WTC11 (cell line): Measurements from ENCODE around the gene C6orf141. TPM values are rescaled to one million over a fixed set of nuclear protein-coding genes. Genes with fewer than 3 reads are reported as not detected.

Experiments
- ATAC-seq: fragments of 200-7000 bp; cut with Tn5 transposase; 2 replicates; pipeline ENCODE4 v1.10.0; 2021; ENCODE audit warnings: mild to moderate bottlenecking, moderate library complexity
- CTCF ChIA-PET: fragments of 300-600 bp; sonication (Branson Sonifier 250); formaldehyde crosslinking; loops from one replicate; lab custom pipeline; 2021; ENCODE audit warnings: antibody characterized with exemption; lab: Charles Lee
- POLR2A ChIA-PET: fragments of 350-600 bp; sonication (Branson Sonifier 250); formaldehyde crosslinking; loops from one replicate; lab custom pipeline; 2021; ENCODE audit warnings: antibody characterized with exemption; lab: Charles Lee
- DNase-seq: peaks from one replicate; pipeline ENCODE4 v3.0.0; 2021; ENCODE audit warnings: low spot score
- H3K27ac Mint-ChIP-seq: 2 replicates; pipeline ENCODE4 v1.8.0; 2021; ENCODE audit warnings: mixed read lengths
- H3K27me3 Mint-ChIP-seq: 2 replicates; pipeline ENCODE4 v1.8.0; 2021; ENCODE audit warnings: low read depth, mild to moderate bottlenecking, moderate library complexity, mixed read lengths
- H3K36me3 Mint-ChIP-seq: 2 replicates; pipeline ENCODE4 v1.8.0; 2021; ENCODE audit warnings: mixed read lengths
- H3K4me1 Mint-ChIP-seq: 2 replicates; pipeline ENCODE4 v1.8.0; 2022; ENCODE audit warnings: mixed read lengths
- H3K4me3 Mint-ChIP-seq: 2 replicates; pipeline ENCODE4 v1.8.0; 2021; ENCODE audit warnings: mild to moderate bottlenecking, moderate library complexity, mixed read lengths
- H3K9me3 Mint-ChIP-seq: 2 replicates; pipeline ENCODE4 v1.8.0; 2021; ENCODE audit warnings: mixed read lengths
- CREB1 ChIP-seq: sonication (generic); formaldehyde crosslinking; IDR thresholded peaks from 2 replicates; pipeline ENCODE4 v1.8.0; 2023; ENCODE audit warnings: mild to moderate bottlenecking, missing genetic modification reagents
- EMX1 ChIP-seq: fragments of 250-450 bp; sonication (Bioruptor Pico); IDR thresholded peaks from 2 replicates; pipeline ENCODE4 v1.8.0; 2021; ENCODE audit warnings: mild to moderate bottlenecking
- ESRRA ChIP-seq: sonication (generic); formaldehyde crosslinking; IDR thresholded peaks from 2 replicates; pipeline ENCODE4 v1.8.1; 2022; ENCODE audit warnings: mild to moderate bottlenecking, missing genetic modification reagents, borderline replicate concordance
- ETV6 ChIP-seq: sonication (generic); formaldehyde crosslinking; IDR thresholded peaks from 2 replicates; pipeline ENCODE4 v1.8.1; 2022; ENCODE audit warnings: mild to moderate bottlenecking, missing genetic modification reagents
- FOXK1 ChIP-seq: sonication (generic); formaldehyde crosslinking; IDR thresholded peaks from 2 replicates; pipeline ENCODE4 v1.8.0; 2022; ENCODE audit warnings: mild to moderate bottlenecking, moderate library complexity, missing genetic modification reagents
- GABPB1 ChIP-seq: sonication (generic); formaldehyde crosslinking; IDR thresholded peaks from 2 replicates; pipeline ENCODE4 v1.8.1; 2023; ENCODE audit warnings: mild to moderate bottlenecking, missing genetic modification reagents
- IRF2 ChIP-seq: sonication (generic); formaldehyde crosslinking; IDR thresholded peaks from 2 replicates; pipeline ENCODE4 v1.8.0; 2022; ENCODE audit warnings: low read depth, missing genetic modification reagents, borderline replicate concordance
- JUN ChIP-seq: sonication (generic); formaldehyde crosslinking; IDR thresholded peaks from 2 replicates; pipeline ENCODE4 v1.8.0; 2023; ENCODE audit warnings: mild to moderate bottlenecking, missing genetic modification reagents
- NR3C1 ChIP-seq: sonication (generic); formaldehyde crosslinking; conservative IDR thresholded peaks from 2 replicates; pipeline ENCODE4 v1.8.1; 2023; ENCODE audit warnings: low read depth, mild to moderate bottlenecking, missing genetic modification reagents
- RORB ChIP-seq: fragments of 250-450 bp; sonication (Bioruptor Pico); IDR thresholded peaks from 2 replicates; pipeline ENCODE4 v1.9.0; 2021; ENCODE audit warnings: mild to moderate bottlenecking
- SMAD3 ChIP-seq: sonication (generic); formaldehyde crosslinking; IDR thresholded peaks from 2 replicates; pipeline ENCODE4 v1.8.0; 2022; ENCODE audit warnings: missing genetic modification reagents, mild to moderate bottlenecking, borderline replicate concordance
- ZNF671 ChIP-seq: fragments of 250-450 bp; sonication (Bioruptor Pico); IDR thresholded peaks from 2 replicates; pipeline ENCODE4 v1.8.0; 2021; ENCODE audit warnings: mild to moderate bottlenecking
- total RNA-seq: library from RNA; stranded (reverse); gene quantifications from 3 replicates; pipeline ENCODE4 v1.2.3, GENCODE V29; 2021
- TF ChIP-seq, protein P1 (sequence below): fragments of 250-450 bp; sonication (Bioruptor Pico); conservative IDR thresholded peaks from 2 replicates; pipeline ENCODE4 v1.9.0; 2021; ENCODE audit warnings: mild to moderate bottlenecking
- TF ChIP-seq, protein P2 (sequence below): sonication (generic); formaldehyde crosslinking; IDR thresholded peaks from 2 replicates; pipeline ENCODE4 v1.8.1; 2023; ENCODE audit warnings: mild to moderate bottlenecking, missing genetic modification reagents, moderate library complexity
- TF ChIP-seq, protein P3 (sequence below): sonication (generic); formaldehyde crosslinking; IDR thresholded peaks from 2 replicates; pipeline ENCODE4 v1.8.1; 2022; ENCODE audit warnings: mild to moderate bottlenecking, missing genetic modification reagents, moderate library complexity, borderline replicate concordance
- TF ChIP-seq, protein P4 (sequence below): sonication (generic); formaldehyde crosslinking; conservative IDR thresholded peaks from 2 replicates; pipeline ENCODE4 v1.8.1; 2022; ENCODE audit warnings: mild to moderate bottlenecking, missing genetic modification reagents
- TF ChIP-seq, protein P5 (sequence below): sonication (generic); formaldehyde crosslinking; IDR thresholded peaks from 2 replicates; pipeline ENCODE4 v1.8.0; 2023; ENCODE audit warnings: mild to moderate bottlenecking, missing genetic modification reagents
- TF ChIP-seq, protein P6 (sequence below): sonication (generic); formaldehyde crosslinking; IDR thresholded peaks from 2 replicates; pipeline ENCODE4 v1.8.0; 2023; ENCODE audit warnings: missing genetic modification reagents
- TF ChIP-seq, protein P7 (sequence below): sonication (generic); formaldehyde crosslinking; IDR thresholded peaks from 2 replicates; pipeline ENCODE4 v1.8.1; 2023; ENCODE audit warnings: mild to moderate bottlenecking, missing genetic modification reagents
- TF ChIP-seq, protein P8 (sequence below): sonication (generic); formaldehyde crosslinking; conservative IDR thresholded peaks from 2 replicates; pipeline ENCODE4 v1.8.1; 2023; ENCODE audit warnings: mild to moderate bottlenecking, low read depth, missing genetic modification reagents, moderate library complexity
- TF ChIP-seq, protein P9 (sequence below): sonication (generic); formaldehyde crosslinking; IDR thresholded peaks from 2 replicates; pipeline ENCODE4 v1.8.1; 2023; ENCODE audit warnings: mild to moderate bottlenecking, missing genetic modification reagents, moderate library complexity
- TF ChIP-seq, protein P10 (sequence below): sonication (generic); formaldehyde crosslinking; IDR thresholded peaks from 2 replicates; pipeline ENCODE4 v1.8.0; 2022; ENCODE audit warnings: mild to moderate bottlenecking, missing genetic modification reagents

Gene C6orf141
- total RNA-seq, 1 experiment from 2014 or later = 14.4 TPM

DNA sequence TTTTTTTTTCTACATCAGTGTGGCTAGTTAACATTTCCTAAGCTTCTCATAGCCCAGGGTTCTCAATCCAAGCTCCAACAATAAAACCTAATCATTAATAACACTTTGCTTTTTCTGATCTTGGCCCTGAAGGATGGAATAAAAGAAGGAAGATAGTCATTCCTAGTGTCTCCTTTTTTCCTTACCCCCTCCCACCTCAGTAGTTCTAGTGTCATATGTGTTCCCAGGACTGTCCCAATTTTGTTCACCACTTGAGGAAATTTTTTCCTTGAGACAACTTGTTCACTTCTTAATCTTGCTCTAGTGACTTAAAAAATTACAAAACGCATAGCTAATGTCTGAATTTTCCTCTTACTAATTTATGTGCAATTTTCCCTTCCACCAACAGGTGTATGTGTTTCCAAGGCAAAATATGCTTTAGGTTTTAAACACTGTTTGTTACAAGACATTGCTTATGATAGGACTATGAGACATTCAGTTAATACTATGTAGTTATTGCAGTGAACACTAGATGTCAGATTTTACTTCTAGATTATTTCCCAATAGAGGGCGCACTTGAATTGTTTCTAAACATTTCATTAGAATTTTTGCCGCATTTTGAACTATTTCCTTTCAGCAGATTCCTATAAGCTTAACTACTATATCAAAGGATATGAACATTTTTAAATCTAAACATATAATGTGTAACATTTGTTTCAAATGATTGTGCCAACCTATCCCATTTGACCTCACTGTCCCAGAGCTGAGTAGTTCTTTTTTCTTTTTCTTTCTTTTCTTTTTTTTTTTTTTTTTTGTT, 18.5 kb upstream of the C6orf141 start (continued):
- TF ChIP-seq, protein P1, sequence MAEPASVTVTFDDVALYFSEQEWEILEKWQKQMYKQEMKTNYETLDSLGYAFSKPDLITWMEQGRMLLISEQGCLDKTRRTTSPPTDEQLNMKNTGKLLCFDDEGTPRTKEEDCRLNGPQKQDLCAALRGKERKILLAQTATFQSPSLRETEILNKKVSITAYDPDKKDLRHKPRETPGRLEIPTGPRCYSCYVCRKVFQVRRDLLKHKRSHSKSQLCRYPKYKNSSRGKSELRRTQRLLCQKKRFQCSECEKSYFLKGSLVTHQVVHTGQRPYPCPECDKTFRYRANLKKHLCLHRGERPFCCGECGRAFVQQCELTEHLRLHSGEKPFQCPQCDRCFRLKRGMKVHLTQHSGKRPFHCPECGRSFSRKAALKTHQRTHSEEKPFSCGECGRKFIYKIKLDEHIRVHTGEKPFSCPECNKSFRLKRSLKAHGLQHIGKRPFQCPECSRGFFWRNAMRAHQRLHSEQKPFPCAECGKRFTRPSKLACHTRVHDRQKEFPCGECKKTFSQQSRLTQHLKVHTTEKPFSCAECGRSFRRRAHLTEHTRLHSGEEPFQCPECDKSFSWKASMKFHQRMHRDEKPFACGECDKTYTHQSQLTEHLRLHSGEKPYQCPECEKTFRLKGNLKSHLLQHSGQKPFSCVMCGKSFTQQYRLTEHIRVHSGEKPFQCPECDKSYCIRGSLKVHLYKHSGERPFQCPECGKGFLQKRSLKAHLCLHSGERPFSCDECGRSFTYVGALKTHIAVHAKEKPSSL (CRISPR knock-in tag) = no peak
- TF ChIP-seq, protein P2, sequence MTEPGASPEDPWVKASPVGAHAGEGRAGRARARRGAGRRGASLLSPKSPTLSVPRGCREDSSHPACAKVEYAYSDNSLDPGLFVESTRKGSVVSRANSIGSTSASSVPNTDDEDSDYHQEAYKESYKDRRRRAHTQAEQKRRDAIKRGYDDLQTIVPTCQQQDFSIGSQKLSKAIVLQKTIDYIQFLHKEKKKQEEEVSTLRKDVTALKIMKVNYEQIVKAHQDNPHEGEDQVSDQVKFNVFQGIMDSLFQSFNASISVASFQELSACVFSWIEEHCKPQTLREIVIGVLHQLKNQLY (CRISPR knock-in tag) = no peak
- TF ChIP-seq, protein P3, sequence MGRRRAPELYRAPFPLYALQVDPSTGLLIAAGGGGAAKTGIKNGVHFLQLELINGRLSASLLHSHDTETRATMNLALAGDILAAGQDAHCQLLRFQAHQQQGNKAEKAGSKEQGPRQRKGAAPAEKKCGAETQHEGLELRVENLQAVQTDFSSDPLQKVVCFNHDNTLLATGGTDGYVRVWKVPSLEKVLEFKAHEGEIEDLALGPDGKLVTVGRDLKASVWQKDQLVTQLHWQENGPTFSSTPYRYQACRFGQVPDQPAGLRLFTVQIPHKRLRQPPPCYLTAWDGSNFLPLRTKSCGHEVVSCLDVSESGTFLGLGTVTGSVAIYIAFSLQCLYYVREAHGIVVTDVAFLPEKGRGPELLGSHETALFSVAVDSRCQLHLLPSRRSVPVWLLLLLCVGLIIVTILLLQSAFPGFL = no peak
- TF ChIP-seq ZNF671 = no peak
- no peak for TF ChIP-seq NR3C1 (CRISPR knock-in tag)
- TF ChIP-seq ETV6 = no peak
- TF ChIP-seq, protein P4, sequence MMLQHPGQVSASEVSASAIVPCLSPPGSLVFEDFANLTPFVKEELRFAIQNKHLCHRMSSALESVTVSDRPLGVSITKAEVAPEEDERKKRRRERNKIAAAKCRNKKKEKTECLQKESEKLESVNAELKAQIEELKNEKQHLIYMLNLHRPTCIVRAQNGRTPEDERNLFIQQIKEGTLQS = no peak

DNA sequence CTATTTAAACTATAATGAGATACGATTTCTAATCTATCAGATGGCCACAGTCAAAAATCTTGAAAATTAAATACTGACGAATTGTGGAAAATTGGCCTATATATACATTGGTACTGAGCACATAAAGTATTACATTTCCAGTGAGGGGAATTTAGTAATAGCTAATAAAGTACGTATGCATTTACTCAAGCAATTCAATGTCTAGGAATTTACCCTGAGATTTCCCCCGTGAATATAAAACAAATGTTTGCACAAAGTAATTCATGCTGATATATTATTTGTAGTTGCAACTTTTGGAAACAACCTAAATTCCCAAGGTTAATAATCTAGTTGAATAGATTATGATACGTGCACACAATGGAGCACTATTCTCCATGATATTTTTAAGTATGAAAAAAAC, 14.7 kb upstream of the C6orf141 start:
- ChIA-PET CTCF (interaction anchor here (0.5 to 0.9 kb wide), 2 partner anchors 71 to 678 kb away, joined by 3 to 4 read pairs; no protein-coding TSS in a partner anchor), POLR2A (no interaction called here)
- Mint-ChIP-seq H3K9me3 (no peaks in the 10 kb centered on the region), H3K27me3 (no peaks in the 10 kb centered on the region), H3K4me3 (no peak overlapping the region), H3K27ac (no peak overlapping the region), H3K36me3 (no peaks in the 10 kb centered on the region), H3K4me1 (no peaks in the 10 kb centered on the region)
- ATAC-seq (no peak), DNase-seq (no peak)
- no peak for TF ChIP-seq SMAD3
- TF ChIP-seq, protein P5, sequence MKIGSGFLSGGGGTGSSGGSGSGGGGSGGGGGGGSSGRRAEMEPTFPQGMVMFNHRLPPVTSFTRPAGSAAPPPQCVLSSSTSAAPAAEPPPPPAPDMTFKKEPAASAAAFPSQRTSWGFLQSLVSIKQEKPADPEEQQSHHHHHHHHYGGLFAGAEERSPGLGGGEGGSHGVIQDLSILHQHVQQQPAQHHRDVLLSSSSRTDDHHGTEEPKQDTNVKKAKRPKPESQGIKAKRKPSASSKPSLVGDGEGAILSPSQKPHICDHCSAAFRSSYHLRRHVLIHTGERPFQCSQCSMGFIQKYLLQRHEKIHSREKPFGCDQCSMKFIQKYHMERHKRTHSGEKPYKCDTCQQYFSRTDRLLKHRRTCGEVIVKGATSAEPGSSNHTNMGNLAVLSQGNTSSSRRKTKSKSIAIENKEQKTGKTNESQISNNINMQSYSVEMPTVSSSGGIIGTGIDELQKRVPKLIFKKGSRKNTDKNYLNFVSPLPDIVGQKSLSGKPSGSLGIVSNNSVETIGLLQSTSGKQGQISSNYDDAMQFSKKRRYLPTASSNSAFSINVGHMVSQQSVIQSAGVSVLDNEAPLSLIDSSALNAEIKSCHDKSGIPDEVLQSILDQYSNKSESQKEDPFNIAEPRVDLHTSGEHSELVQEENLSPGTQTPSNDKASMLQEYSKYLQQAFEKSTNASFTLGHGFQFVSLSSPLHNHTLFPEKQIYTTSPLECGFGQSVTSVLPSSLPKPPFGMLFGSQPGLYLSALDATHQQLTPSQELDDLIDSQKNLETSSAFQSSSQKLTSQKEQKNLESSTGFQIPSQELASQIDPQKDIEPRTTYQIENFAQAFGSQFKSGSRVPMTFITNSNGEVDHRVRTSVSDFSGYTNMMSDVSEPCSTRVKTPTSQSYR = no peak
- TF ChIP-seq EMX1 = no peak
- TF ChIP-seq, protein P6, sequence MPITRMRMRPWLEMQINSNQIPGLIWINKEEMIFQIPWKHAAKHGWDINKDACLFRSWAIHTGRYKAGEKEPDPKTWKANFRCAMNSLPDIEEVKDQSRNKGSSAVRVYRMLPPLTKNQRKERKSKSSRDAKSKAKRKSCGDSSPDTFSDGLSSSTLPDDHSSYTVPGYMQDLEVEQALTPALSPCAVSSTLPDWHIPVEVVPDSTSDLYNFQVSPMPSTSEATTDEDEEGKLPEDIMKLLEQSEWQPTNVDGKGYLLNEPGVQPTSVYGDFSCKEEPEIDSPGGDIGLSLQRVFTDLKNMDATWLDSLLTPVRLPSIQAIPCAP (CRISPR knock-in tag) = no peak
- TF ChIP-seq, protein P7, sequence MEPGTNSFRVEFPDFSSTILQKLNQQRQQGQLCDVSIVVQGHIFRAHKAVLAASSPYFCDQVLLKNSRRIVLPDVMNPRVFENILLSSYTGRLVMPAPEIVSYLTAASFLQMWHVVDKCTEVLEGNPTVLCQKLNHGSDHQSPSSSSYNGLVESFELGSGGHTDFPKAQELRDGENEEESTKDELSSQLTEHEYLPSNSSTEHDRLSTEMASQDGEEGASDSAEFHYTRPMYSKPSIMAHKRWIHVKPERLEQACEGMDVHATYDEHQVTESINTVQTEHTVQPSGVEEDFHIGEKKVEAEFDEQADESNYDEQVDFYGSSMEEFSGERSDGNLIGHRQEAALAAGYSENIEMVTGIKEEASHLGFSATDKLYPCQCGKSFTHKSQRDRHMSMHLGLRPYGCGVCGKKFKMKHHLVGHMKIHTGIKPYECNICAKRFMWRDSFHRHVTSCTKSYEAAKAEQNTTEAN (CRISPR knock-in tag) = no peak
- no peak for TF ChIP-seq JUN (CRISPR knock-in tag)
- TF ChIP-seq IRF2 (CRISPR knock-in tag) = no peak
- TF ChIP-seq, protein P8, sequence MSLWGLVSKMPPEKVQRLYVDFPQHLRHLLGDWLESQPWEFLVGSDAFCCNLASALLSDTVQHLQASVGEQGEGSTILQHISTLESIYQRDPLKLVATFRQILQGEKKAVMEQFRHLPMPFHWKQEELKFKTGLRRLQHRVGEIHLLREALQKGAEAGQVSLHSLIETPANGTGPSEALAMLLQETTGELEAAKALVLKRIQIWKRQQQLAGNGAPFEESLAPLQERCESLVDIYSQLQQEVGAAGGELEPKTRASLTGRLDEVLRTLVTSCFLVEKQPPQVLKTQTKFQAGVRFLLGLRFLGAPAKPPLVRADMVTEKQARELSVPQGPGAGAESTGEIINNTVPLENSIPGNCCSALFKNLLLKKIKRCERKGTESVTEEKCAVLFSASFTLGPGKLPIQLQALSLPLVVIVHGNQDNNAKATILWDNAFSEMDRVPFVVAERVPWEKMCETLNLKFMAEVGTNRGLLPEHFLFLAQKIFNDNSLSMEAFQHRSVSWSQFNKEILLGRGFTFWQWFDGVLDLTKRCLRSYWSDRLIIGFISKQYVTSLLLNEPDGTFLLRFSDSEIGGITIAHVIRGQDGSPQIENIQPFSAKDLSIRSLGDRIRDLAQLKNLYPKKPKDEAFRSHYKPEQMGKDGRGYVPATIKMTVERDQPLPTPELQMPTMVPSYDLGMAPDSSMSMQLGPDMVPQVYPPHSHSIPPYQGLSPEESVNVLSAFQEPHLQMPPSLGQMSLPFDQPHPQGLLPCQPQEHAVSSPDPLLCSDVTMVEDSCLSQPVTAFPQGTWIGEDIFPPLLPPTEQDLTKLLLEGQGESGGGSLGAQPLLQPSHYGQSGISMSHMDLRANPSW = no peak
- no peak for TF ChIP-seq RORB (CRISPR knock-in tag)
- no peak for TF ChIP-seq ESRRA
- TF ChIP-seq, protein P9, sequence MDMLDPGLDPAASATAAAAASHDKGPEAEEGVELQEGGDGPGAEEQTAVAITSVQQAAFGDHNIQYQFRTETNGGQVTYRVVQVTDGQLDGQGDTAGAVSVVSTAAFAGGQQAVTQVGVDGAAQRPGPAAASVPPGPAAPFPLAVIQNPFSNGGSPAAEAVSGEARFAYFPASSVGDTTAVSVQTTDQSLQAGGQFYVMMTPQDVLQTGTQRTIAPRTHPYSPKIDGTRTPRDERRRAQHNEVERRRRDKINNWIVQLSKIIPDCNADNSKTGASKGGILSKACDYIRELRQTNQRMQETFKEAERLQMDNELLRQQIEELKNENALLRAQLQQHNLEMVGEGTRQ = no peak
- TF ChIP-seq, protein P10, sequence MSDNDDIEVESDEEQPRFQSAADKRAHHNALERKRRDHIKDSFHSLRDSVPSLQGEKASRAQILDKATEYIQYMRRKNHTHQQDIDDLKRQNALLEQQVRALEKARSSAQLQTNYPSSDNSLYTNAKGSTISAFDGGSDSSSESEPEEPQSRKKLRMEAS = no peak
- no peak for TF ChIP-seq FOXK1 (CRISPR knock-in tag)
- TF ChIP-seq CREB1 (CRISPR knock-in tag) = no peak
- no peak for TF ChIP-seq GABPB1
